WTC11 (cell line): ENCODE measurements around the gene ATCAY. TPM values are rescaled to one million over a fixed set of nuclear protein-coding genes. Genes with fewer than 3 reads are reported as not detected.

ENCODE experiments used
- ATAC-seq: fragments of 200-7000 bp; cut with Tn5 transposase; 2 replicates; pipeline ENCODE4 v1.10.0; 2021; ENCODE audit warnings: mild to moderate bottlenecking, moderate library complexity
- CTCF ChIA-PET: fragments of 300-600 bp; sonication (Branson Sonifier 250); formaldehyde crosslinking; loops from one replicate; lab custom pipeline; 2021; ENCODE audit warnings: antibody characterized with exemption; lab: Charles Lee
- POLR2A ChIA-PET: fragments of 350-600 bp; sonication (Branson Sonifier 250); formaldehyde crosslinking; loops from one replicate; lab custom pipeline; 2021; ENCODE audit warnings: antibody characterized with exemption; lab: Charles Lee
- DNase-seq: peaks from one replicate; pipeline ENCODE4 v3.0.0; 2021; ENCODE audit warnings: low spot score
- H3K27ac Mint-ChIP-seq: 2 replicates; pipeline ENCODE4 v1.8.0; 2021; ENCODE audit warnings: mixed read lengths
- H3K27me3 Mint-ChIP-seq: 2 replicates; pipeline ENCODE4 v1.8.0; 2021; ENCODE audit warnings: low read depth, mild to moderate bottlenecking, moderate library complexity, mixed read lengths
- H3K36me3 Mint-ChIP-seq: 2 replicates; pipeline ENCODE4 v1.8.0; 2021; ENCODE audit warnings: mixed read lengths
- H3K4me1 Mint-ChIP-seq: 2 replicates; pipeline ENCODE4 v1.8.0; 2022; ENCODE audit warnings: mixed read lengths
- H3K4me3 Mint-ChIP-seq: 2 replicates; pipeline ENCODE4 v1.8.0; 2021; ENCODE audit warnings: mild to moderate bottlenecking, moderate library complexity, mixed read lengths
- H3K9me3 Mint-ChIP-seq: 2 replicates; pipeline ENCODE4 v1.8.0; 2021; ENCODE audit warnings: mixed read lengths
- ATF1 ChIP-seq: sonication (generic); formaldehyde crosslinking; IDR thresholded peaks from 2 replicates; pipeline ENCODE4 v1.8.1; 2023; ENCODE audit warnings: mild to moderate bottlenecking, moderate library complexity, missing genetic modification reagents
- FOXK1 ChIP-seq: sonication (generic); formaldehyde crosslinking; IDR thresholded peaks from 2 replicates; pipeline ENCODE4 v1.8.0; 2022; ENCODE audit warnings: mild to moderate bottlenecking, moderate library complexity, missing genetic modification reagents
- FOXP1 ChIP-seq: sonication (generic); formaldehyde crosslinking; IDR thresholded peaks from 2 replicates; pipeline ENCODE4 v1.8.0; 2022; ENCODE audit warnings: missing genetic modification reagents, mild to moderate bottlenecking, moderate library complexity, borderline replicate concordance
- GRHL2 ChIP-seq: fragments of 250-450 bp; sonication (Bioruptor Pico); IDR thresholded peaks from 2 replicates; pipeline ENCODE4 v1.8.0; 2022; ENCODE audit warnings: mild to moderate bottlenecking, moderate library complexity; ENCODE audit not compliant: insufficient replicate concordance, severe bottlenecking
- NR2C2 ChIP-seq: sonication (generic); formaldehyde crosslinking; IDR thresholded peaks from 2 replicates; pipeline ENCODE4 v1.8.0; 2022; ENCODE audit warnings: mild to moderate bottlenecking, missing genetic modification reagents
- RORB ChIP-seq: fragments of 250-450 bp; sonication (Bioruptor Pico); IDR thresholded peaks from 2 replicates; pipeline ENCODE4 v1.9.0; 2021; ENCODE audit warnings: mild to moderate bottlenecking
- ZBTB21 ChIP-seq: sonication (generic); formaldehyde crosslinking; IDR thresholded peaks from 2 replicates; pipeline ENCODE4 v1.8.1; 2023; ENCODE audit warnings: mild to moderate bottlenecking, missing genetic modification reagents, borderline replicate concordance
- ZNF121 ChIP-seq: sonication (generic); formaldehyde crosslinking; IDR thresholded peaks from 2 replicates; pipeline ENCODE4 v1.8.0; 2023; ENCODE audit warnings: missing genetic modification reagents
- ZNF219 ChIP-seq: sonication (generic); formaldehyde crosslinking; IDR thresholded peaks from 2 replicates; pipeline ENCODE4 v1.8.0; 2023; ENCODE audit warnings: missing genetic modification reagents, mild to moderate bottlenecking, borderline replicate concordance
- total RNA-seq: library from RNA; stranded (reverse); gene quantifications from 3 replicates; pipeline ENCODE4 v1.2.3, GENCODE V29; 2021
- TF ChIP-seq, protein P1 (sequence below): sonication (generic); formaldehyde crosslinking; IDR thresholded peaks from 2 replicates; pipeline ENCODE4 v1.8.1; 2023; ENCODE audit warnings: mild to moderate bottlenecking, missing genetic modification reagents, borderline replicate concordance
- TF ChIP-seq, protein P2 (sequence below): sonication (generic); formaldehyde crosslinking; IDR thresholded peaks from 2 replicates; pipeline ENCODE4 v1.8.0; 2022; ENCODE audit warnings: mild to moderate bottlenecking, missing genetic modification reagents
- TF ChIP-seq, protein P3 (sequence below): fragments of 250-450 bp; sonication (Bioruptor Pico); IDR thresholded peaks from 2 replicates; pipeline ENCODE4 v1.9.0; 2021; ENCODE audit warnings: mild to moderate bottlenecking
- TF ChIP-seq, protein P4 (sequence below): fragments of 250-450 bp; sonication (Bioruptor Pico); IDR thresholded peaks from 2 replicates; pipeline ENCODE4 v1.9.0; 2021; ENCODE audit warnings: mild to moderate bottlenecking, borderline replicate concordance
- TF ChIP-seq, protein P5 (sequence below): sonication (generic); formaldehyde crosslinking; conservative IDR thresholded peaks from 2 replicates; pipeline ENCODE4 v1.8.1; 2023; ENCODE audit warnings: mild to moderate bottlenecking, low read depth, missing genetic modification reagents, moderate library complexity

ATCAY gene
- total RNA-seq, 1 experiment from 2014 or later = 23.5 TPM

DNA sequence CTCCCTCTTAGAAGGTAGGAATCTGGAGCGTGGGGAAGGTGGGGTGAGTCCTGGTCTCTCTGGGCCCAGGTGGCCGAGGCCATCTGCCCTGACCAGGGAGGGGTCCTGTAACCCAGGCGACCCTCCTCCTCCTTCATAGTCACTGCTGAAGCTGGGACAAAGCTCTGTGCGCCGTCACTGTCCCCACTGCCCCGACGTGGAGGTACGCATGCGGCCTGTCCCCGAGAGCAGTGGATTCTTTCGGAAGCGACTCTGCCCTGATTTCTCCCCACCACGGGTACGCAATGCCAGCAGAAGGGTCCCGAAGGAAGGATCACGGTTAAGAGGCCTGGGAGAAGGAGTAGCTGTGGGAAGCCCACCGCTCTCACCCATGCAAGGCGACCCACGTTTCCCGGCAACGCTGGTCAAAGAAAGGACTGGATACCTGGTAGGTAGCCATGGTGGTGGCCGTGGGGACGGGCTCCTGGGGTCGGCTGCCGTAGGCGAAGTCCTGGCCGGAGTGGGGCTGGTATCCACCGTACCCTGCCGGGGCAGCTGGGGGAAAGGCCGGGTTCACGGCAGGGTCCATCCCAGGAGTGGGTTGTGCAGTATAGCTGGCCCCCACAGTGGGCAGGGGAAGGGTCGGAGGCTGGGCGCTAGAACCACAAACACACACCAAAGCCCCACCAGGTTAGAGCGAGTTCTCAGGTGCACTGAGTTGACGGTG lies 46.0 kb upstream of the ATCAY start:
- no peak overlapping the region for H3K27ac Mint-ChIP-seq
- CTCF ChIA-PET = interaction anchor here (1.1 to 3.4 kb wide), 2 partner anchors 13 to 14 kb away, joined by 3 to 19 read pairs; no protein-coding TSS in a partner anchor
- H3K27me3 Mint-ChIP-seq = peaks cover 8% of the 10 kb centered on the region
- H3K9me3 Mint-ChIP-seq = peaks cover 16% of the 10 kb centered on the region
- no peak for ATAC-seq
- TF ChIP-seq ZNF219 (CRISPR knock-in tag) (no peak), ZBTB21 (CRISPR knock-in tag) (no peak)
- TF ChIP-seq, protein P1, sequence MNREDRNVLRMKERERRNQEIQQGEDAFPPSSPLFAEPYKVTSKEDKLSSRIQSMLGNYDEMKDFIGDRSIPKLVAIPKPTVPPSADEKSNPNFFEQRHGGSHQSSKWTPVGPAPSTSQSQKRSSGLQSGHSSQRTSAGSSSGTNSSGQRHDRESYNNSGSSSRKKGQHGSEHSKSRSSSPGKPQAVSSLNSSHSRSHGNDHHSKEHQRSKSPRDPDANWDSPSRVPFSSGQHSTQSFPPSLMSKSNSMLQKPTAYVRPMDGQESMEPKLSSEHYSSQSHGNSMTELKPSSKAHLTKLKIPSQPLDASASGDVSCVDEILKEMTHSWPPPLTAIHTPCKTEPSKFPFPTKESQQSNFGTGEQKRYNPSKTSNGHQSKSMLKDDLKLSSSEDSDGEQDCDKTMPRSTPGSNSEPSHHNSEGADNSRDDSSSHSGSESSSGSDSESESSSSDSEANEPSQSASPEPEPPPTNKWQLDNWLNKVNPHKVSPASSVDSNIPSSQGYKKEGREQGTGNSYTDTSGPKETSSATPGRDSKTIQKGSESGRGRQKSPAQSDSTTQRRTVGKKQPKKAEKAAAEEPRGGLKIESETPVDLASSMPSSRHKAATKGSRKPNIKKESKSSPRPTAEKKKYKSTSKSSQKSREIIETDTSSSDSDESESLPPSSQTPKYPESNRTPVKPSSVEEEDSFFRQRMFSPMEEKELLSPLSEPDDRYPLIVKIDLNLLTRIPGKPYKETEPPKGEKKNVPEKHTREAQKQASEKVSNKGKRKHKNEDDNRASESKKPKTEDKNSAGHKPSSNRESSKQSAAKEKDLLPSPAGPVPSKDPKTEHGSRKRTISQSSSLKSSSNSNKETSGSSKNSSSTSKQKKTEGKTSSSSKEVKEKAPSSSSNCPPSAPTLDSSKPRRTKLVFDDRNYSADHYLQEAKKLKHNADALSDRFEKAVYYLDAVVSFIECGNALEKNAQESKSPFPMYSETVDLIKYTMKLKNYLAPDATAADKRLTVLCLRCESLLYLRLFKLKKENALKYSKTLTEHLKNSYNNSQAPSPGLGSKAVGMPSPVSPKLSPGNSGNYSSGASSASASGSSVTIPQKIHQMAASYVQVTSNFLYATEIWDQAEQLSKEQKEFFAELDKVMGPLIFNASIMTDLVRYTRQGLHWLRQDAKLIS (CRISPR knock-in tag) = no peak
- TF ChIP-seq, protein P2, sequence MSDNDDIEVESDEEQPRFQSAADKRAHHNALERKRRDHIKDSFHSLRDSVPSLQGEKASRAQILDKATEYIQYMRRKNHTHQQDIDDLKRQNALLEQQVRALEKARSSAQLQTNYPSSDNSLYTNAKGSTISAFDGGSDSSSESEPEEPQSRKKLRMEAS = no peak
- TF ChIP-seq, all 79 proteins: peak for 0
- Mint-ChIP-seq H3K36me3 (peaks cover 11% of the 10 kb centered on the region), H3K4me1 (no peaks in the 10 kb centered on the region), H3K4me3 (no peak overlapping the region)
- DNase-seq = no peak
- POLR2A ChIA-PET = interaction anchor here (1.1 kb wide), 1 partner anchor 151 kb away, joined by 3 read pairs; no protein-coding TSS in a partner anchor

DNA sequence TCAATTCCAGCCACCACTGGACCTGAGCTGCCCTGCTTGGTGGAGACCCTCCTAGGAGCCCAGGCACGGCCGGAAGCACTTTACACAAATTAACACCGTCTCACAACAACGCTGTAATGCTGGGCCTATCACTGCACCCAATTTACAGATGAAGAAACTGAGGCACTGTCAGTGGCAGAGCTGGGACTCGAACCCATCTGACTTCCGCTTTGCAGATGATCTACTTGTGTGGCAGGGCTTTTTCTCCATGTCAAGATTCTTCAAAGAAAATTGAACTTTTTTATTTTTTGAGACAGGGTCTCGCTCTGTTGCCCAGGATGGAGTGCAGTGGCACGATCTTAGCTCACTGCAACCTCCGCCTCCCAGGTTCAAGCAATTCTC lies 45.4 kb upstream of the ATCAY start:
- CTCF ChIA-PET = interaction anchor here (0.5 to 3.4 kb wide), 3 partner anchors 13 to 647 kb away, joined by 3 to 19 read pairs (median 4); no protein-coding TSS in a partner anchor
- H3K27ac Mint-ChIP-seq = no peak overlapping the region
- POLR2A ChIA-PET = interaction anchor here (1.1 kb wide), 1 partner anchor 151 kb away, joined by 3 read pairs; no protein-coding TSS in a partner anchor
- H3K36me3 Mint-ChIP-seq = peaks cover 11% of the 10 kb centered on the region
- H3K9me3 Mint-ChIP-seq = peaks cover 16% of the 10 kb centered on the region
- H3K4me3 Mint-ChIP-seq = no peak overlapping the region
- H3K4me1 Mint-ChIP-seq = no peaks in the 10 kb centered on the region
- ATAC-seq = no peak
- TF ChIP-seq ATF1 (CRISPR knock-in tag) (no peak), FOXK1 (no peak), NR2C2 (no peak), ZNF121 (CRISPR knock-in tag) (no peak)
- TF ChIP-seq, protein P3, sequence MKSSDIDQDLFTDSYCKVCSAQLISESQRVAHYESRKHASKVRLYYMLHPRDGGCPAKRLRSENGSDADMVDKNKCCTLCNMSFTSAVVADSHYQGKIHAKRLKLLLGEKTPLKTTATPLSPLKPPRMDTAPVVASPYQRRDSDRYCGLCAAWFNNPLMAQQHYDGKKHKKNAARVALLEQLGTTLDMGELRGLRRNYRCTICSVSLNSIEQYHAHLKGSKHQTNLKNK (CRISPR knock-in tag) = no peak
- TF ChIP-seq, protein P4, sequence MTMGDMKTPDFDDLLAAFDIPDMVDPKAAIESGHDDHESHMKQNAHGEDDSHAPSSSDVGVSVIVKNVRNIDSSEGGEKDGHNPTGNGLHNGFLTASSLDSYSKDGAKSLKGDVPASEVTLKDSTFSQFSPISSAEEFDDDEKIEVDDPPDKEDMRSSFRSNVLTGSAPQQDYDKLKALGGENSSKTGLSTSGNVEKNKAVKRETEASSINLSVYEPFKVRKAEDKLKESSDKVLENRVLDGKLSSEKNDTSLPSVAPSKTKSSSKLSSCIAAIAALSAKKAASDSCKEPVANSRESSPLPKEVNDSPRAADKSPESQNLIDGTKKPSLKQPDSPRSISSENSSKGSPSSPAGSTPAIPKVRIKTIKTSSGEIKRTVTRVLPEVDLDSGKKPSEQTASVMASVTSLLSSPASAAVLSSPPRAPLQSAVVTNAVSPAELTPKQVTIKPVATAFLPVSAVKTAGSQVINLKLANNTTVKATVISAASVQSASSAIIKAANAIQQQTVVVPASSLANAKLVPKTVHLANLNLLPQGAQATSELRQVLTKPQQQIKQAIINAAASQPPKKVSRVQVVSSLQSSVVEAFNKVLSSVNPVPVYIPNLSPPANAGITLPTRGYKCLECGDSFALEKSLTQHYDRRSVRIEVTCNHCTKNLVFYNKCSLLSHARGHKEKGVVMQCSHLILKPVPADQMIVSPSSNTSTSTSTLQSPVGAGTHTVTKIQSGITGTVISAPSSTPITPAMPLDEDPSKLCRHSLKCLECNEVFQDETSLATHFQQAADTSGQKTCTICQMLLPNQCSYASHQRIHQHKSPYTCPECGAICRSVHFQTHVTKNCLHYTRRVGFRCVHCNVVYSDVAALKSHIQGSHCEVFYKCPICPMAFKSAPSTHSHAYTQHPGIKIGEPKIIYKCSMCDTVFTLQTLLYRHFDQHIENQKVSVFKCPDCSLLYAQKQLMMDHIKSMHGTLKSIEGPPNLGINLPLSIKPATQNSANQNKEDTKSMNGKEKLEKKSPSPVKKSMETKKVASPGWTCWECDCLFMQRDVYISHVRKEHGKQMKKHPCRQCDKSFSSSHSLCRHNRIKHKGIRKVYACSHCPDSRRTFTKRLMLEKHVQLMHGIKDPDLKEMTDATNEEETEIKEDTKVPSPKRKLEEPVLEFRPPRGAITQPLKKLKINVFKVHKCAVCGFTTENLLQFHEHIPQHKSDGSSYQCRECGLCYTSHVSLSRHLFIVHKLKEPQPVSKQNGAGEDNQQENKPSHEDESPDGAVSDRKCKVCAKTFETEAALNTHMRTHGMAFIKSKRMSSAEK = no peak
- peaks cover 8% of the 10 kb centered on the region for H3K27me3 Mint-ChIP-seq
- DNase-seq = no peak

DNA sequence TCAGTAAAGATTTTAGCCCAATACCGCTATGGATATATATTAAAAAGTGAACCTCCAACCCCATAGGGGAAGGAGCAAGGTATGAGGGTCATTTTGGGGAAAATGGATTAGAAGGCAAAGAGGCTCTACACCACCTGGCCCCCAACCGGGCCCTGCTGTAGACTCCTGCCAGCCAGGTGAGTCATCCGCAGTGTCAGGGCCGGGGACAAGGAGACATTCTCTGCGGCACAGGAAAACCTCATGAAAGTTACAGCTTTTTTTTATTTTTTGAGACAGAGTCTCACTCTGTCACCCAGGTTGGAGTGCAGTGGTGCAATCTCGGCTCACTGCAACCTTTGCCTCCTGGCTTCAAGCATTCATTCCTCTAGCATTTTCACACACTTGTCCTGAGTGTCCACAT lies 43.6 kb upstream of the ATCAY start:
- DNase-seq (no peak), ATAC-seq (no peak)
- Mint-ChIP-seq H3K27me3 (peaks cover 8% of the 10 kb centered on the region), H3K4me1 (no peaks in the 10 kb centered on the region), H3K27ac (no peak overlapping the region), H3K4me3 (no peak overlapping the region), H3K36me3 (peaks cover 11% of the 10 kb centered on the region), H3K9me3 (peaks cover 16% of the 10 kb centered on the region)
- POLR2A ChIA-PET = no interaction called here
- CTCF ChIA-PET = no interaction called here
- TF ChIP-seq RORB (CRISPR knock-in tag) (no peak), ZNF219 (CRISPR knock-in tag) (no peak), FOXP1 (CRISPR knock-in tag) (no peak), GRHL2 (CRISPR knock-in tag) (no peak)
- TF ChIP-seq, protein P5, sequence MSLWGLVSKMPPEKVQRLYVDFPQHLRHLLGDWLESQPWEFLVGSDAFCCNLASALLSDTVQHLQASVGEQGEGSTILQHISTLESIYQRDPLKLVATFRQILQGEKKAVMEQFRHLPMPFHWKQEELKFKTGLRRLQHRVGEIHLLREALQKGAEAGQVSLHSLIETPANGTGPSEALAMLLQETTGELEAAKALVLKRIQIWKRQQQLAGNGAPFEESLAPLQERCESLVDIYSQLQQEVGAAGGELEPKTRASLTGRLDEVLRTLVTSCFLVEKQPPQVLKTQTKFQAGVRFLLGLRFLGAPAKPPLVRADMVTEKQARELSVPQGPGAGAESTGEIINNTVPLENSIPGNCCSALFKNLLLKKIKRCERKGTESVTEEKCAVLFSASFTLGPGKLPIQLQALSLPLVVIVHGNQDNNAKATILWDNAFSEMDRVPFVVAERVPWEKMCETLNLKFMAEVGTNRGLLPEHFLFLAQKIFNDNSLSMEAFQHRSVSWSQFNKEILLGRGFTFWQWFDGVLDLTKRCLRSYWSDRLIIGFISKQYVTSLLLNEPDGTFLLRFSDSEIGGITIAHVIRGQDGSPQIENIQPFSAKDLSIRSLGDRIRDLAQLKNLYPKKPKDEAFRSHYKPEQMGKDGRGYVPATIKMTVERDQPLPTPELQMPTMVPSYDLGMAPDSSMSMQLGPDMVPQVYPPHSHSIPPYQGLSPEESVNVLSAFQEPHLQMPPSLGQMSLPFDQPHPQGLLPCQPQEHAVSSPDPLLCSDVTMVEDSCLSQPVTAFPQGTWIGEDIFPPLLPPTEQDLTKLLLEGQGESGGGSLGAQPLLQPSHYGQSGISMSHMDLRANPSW (CRISPR knock-in tag) = no peak
